LNCAP (cell line): ENCODE measurements around the gene SLC24A3.

Experiments used
- CTCF ChIP-seq: fragments of 450-650 bp; IDR thresholded peaks from 2 replicates; pipeline ENCODE4 v1.5.1; 2017; ENCODE audit warnings: mild to moderate bottlenecking

Gene SLC24A3

GRCh38 chr20:19327401-19327800 is 115.0 kb downstream of the SLC24A3 start:
- TF ChIP-seq CTCF, result no peak

GRCh38 chr20:19328676-19329075 is 116.2 kb downstream of the SLC24A3 start:
- no peak for TF ChIP-seq CTCF

GRCh38 chr20:19330038-19330437 is 117.6 kb downstream of the SLC24A3 start:
- TF ChIP-seq CTCF, result no peak

- TF ChIP-seq CTCF, result no peak
These were observed 118.3 kb downstream of the SLC24A3 start for GRCh38 chr20:19330731-19331130.

- TF ChIP-seq CTCF, result no peak
These were observed 121.1 kb downstream of the SLC24A3 start for GRCh38 chr20:19333563-19333962.

GRCh38 chr20:19335341-19335740 is 122.9 kb downstream of the SLC24A3 start:
- TF ChIP-seq CTCF, result no peak

- TF ChIP-seq CTCF, result no peak
These were observed 123.5 kb downstream of the SLC24A3 start for GRCh38 chr20:19335916-19336315.

GRCh38 chr20:19336631-19337030 is 124.2 kb downstream of the SLC24A3 start:
- TF ChIP-seq CTCF, result no peak
